DMS153 treated with DMSO at 0.1 percent for 48 hours (cell line): ENCODE results near the gene NF1.
"Not testable (repeated sequence)": the region's sequence is repeated elsewhere in the genome, so short reads cannot be mapped to it uniquely, and the experiment has no call there.

Experiments used
- DNase-seq: peaks from one replicate; lab custom pipeline; 2025; ENCODE audit not compliant: unreplicated experiment; lab: John Stamatoyannopoulos, UW

The NF1 gene

DNA sequence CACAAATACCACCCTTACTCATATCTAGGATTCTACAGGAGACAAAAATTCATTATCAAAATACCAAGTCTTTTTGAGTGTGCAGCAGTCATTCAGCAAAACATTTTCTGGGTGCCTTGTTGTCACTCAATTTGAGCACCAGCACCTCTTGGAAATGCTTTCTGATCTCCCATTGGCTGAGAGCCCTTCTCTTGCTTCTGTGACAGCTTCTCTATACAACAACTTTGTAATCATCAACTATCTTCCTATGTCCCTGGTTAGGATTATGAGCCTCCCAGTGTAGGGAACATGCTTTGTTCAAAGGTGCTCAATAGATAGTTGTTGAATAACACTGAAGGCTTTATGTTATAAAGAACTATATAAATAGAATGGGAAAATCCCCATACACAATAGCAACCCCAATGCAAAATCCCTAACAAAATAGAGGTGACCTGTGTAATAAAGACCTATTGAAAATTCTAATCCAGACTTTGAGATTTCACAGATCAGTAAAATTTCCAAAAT, 286.4 kb downstream of the NF1 start:
- DNase-seq, result no peak

DNA sequence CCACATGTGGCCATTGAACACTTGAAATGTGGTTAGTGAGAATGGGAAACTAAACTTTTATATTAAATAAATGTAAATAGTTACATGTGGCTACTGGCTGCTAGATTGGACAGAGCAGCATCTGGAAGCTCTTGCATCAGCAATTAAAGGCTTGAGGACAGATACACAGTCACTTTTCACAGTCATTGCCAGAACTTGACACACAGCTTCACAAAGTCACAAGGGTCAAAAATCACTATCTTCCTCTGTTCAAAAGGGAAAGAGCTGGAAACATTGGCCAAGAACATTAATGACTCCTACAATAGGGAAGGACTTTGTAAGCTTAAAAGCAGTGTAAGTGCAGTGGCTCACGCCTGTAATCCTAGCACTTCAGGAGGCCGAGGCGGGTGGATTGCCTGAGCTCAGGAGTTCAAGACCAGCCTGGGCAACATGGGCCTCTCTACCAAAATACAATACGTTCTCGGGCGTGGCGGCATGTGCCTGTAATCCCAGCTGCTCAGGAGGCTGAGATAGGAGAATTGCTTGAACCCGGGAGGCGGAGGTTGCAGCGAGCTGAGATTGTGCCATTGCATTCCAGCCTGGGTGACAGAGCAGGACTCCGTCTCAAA, 288.0 kb downstream of the NF1 start:
- DNase-seq, result not testable (repeated sequence)

DNA sequence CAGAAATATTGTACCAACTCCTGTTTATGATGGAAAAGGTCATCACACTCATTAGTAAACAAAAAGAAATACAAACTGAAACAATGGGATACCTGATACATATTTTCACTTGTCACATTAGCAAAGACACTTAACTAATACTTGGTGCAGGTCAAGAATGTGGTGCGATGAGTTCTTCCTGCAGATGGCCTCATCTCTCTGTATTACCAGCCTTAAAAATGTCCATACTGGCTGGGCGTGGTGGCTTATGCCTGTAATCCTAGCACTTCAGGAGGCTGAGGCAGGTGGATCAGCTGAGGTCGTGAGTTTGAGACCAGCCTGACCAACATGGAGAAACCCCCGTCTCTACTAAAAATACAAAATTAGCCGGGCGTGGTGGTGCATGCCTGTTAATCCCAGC, 288.7 kb downstream of the NF1 start:
- not testable (repeated sequence) for DNase-seq

DNA sequence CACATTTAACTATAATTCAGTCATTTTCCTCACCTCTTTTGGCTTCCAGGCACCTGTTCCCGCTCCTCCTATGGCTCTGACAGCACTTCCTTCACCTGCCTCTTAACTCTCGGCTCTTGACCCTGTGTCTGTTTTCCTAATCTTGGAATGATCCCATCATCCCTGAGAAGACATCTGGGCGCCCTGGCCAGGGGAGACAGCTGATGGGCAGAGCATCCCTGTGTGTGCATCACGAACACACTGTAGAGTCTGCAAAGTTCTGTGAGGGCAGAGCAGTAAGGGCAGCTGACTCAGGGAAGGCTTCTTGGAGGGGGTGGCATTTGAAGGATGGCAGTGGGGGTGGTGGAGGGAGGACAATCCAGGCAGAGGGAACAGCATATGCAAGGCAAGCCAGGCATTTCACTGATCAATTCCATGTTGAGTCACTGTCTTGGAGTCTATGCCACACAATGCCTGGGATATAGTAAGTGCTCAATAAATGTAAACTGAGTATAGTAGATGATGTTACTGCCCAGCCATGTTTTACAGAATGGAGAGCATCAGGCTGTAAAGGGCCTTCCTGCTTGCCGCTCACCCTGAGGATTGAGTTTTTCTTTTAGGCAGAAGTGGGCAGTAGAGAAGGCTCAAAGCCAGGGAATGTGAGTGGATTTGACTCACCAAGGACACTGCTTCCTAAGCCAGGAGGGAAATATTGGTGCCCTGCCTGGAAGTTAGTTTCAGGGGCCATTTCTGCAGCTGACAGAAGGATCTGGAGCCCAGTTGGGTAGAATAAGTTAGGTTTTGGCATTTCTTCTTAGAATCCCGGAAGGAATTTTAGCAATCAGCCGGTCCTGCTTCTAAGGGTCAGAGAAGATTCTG, 290.9 kb downstream of the NF1 start:
- DNase-seq, result no peak

DNA sequence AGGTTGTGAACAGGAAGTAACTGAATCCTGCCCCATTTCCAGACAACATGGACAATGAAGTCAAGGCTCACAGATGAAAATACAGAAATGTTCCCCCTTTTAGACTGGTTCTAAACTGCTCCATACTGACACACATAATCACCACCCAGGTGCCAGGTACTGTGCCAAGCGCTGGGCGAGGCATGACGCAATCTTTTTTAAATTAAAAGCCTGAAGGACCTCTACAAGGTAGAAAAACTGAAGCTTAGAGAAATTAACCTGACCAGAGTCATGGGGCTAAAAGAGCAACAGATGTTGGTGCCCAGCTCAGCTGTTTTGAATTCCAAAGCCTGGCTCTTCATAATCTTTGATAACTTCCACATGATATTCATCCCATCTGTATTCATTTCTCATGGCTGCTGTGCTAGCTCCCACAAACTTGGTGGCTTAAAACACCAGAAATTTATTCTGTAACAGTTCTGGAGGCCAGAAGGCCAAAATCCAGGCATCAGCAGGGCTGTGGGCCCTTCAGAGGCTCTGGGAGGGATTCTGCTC, 291.8 kb downstream of the NF1 start:
- DNase-seq, result no peak

DNA sequence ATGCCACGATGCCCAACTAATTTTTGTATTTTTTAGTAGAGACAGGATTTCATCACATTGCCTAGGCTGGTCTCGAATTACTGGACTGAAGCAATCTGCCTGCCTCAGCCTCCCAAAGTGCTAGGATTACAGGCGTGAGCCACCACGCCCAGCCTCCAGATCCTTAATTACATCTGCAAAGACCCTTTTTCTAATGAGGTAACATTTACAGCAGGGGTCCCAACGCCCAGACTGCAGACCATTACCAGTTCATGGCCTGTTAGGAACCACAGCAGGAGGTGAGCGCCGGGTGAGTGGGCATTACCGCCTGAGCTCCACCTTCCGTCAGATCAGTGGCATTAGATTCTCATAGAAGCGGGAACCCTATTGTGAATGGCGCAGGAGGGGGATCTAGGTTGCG, 292.7 kb downstream of the NF1 start:
- DNase-seq, result no peak

DNA sequence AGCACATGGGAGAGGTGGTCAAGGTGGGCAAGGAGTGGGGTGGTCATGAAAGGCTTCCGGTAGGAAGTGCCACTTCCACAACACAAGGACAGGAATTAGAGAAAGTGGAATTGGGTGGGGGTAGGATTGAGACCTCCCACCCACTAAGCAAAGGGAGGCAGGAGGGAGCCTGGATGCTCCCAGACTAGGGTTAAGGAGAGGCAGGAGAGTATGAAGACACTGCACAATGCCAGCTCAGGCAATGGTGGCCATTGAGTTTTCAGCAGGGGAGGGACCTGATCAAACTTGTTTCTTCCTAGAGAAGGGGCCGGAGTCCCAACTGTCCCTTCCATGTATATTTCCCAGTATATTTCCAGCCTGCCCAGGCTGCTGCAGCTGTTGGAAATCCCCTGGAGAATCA, 293.6 kb downstream of the NF1 start:
- no peak for DNase-seq

DNA sequence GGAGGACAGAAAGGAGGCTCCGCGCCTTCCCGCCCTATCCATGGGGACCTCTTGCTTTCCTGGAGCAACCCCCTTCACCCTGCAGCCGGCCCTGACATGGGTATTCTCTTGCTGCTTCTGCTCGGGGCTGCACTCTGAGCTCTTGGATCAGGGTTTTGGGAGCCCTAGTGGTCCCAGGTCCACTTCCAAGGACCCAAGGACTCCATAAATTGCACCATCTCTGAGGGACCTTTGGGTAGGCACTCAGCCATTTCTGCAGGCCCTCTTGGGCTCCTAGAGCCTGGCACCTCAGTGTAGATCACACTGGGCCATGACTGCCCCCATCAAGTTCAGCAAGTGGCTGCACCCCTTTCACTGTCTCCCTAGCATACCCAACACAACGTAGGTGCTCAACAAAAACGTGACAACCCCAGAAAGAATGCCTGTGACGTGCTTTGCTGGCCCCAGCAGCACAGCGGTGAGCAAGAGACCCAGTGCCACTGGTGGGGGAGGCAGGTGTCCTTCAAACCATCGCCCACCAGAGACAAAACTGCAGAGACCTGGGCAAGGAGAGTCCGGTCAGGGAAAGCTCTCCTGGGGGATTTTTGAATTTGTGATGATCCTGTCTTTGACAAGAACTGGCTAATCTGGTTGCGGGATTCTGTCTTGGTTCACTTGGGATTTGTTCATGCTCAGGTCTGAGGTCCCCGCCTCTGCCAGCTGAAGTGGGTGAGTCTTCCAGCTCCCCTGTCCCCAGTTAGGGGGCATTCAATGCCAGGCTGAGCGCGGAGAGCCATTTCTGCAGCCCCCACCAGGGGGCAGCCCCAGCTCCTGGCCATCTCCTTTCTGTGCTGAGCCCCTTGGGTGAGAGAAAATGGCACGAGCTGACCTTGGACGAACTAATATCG, 294.2 kb downstream of the NF1 start:
- DNase-seq, result no peak

DNA sequence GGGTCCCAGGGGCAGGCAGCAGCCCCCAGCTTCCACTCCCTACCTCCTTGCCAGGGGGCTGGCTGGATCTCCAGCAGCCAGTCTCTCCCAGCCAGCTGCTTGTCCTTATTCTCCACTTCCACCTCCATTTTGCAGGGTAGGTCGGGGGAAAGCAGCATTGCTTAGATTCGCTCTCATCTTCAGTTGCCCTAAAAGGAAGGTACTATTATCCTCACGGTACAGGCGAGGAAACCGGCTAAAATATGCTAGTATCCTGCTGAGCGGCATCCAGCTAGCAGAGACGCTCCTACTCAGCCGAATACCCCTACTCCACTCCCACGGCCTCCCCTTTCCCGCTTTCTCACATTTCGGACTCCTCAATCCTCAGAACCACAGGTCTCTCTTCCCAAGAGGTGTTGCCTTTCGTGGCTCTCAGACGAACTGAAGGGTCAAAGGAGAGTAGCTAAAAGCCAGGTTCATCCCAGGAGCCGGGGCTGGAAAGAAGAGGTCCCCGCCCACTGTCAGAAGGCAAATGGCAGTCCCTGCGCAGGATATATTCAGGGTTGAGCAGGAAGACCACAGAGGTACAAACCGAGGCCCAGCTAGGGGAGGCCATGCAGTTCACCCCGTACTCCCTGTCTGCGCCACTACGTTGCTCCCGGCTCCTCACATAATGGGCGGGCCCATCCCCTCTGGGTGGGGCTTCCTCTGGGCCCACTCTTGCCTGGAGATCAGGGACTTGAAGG, 295.0 kb downstream of the NF1 start:
- DNase-seq, result no peak

DNA sequence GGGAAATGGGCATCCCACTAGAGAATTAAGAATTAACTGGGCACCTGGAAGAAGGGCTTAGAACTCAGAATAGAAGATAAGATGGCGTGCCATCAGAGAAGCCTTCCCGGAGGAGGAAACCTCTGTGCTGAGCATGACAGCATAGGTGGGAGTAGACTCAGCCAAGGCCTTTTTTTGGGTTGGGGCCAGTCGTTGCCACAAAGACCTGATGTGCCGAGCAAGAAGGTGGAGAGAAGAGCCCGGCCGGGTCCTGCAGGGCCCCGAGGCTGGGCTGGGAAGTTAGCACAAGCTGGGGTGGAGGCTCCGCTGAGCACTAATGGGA, 295.6 kb downstream of the NF1 start:
- no peak for DNase-seq

DNA sequence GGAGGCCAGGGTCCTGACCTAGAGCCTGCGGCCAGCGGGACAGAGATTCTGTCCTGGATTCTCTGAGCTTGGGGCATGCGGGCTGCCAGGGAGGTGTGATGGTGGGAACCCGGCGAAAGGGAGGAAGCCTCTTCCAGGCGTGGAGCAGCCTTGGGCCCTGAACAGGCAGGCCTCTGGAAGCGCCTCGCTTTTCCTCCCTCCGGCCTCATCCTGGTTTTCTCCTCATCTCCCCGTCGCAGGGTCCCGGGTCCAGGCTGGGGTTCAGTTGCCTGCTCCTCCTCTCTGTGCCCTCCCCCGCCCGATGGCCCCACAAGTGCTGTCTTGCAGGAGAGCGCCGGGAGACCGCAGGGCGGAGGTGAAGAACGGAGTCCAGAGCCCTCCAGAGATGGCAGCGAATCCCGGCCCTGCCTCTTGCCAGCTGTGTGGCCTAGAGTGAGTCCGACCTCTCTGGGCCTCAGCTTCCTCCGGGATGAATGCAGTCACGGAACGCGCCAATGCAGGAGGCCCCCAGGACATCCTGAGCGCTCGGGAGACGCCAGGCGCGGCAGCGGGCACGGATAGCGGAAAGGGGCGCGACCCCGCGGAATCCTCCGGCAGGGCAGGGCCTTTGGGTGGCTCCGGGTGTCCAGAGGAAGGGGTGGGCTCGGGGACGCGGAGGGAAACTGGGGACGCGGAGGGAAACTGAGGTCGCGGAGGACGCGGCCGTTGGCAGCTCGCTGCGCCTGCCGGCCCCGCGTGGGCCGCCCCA, 296.1 kb downstream of the NF1 start:
- DNase-seq, result no peak

DNA sequence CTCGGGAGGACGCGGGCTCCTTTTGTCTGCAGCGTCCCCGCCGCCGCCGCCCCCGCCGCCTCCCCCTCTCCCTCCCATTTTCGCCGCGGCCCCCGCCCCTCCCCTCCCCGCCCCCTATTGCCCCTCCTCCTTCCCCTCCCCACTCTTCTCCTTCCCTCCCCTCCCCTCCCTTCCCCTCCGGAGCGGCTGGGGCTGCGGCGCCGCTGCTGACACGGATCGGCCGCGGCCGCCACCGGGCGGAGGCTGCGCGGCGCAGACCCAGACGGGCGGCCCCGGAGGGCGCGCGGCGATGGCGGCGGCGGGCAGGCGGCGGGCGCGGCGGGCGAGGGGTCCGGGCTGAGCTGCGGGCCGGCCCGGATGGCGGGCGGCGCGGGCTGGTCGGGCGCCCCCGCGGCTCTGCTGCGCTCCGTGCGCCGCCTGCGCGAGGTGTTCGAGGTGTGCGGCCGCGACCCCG, 296.7 kb downstream of the NF1 start, which contains the start of gene RAB11FIP4:
TSS of gene RAB11FIP4 (plus strand) at position 180 of the 454 bp plus-strand sequence. CDS start at position 358, 178 bp downstream.
- no peak for DNase-seq

DNA sequence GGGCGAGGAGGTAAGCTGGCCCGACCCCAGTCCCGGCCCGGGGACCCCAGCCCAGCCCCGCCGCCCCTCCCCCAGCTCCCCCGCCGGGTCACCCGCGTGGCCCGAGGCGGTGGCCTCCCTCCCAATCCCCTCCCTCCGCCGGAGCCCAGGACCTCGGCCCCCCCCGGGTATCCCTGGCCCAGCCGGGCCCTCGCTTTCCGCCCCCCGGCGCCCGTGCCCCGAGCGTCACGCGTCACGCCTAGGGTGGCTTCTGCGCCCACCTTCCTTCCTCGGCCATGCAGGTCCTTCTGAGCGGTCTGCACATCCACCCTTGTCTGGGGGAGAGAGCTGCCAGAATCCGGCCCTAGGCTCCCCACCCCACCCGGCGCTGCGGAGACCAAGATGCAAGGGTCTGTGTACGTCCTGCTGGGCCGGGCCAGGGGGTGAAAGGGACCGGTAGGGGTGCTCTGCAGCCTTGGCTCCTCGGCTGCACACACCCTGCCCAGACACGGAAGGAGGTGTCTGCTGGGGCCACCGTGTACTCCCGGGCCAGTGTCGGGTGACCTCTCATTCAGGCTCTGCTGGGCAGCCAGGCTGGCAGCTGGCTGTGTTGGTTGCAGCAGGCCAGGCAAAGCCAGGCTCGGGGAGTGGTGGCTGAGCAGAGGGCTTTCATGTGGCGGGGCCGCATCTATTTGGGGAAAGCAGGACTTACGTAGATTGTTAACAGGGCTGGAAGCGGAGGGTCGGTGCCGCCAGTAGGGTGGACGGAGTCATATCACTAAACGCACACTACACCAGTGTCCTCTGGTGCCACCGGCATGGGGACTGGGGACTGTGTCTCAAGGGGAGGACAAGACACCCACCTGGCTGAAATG, 297.5 kb downstream of the NF1 start:
- no peak for DNase-seq

DNA sequence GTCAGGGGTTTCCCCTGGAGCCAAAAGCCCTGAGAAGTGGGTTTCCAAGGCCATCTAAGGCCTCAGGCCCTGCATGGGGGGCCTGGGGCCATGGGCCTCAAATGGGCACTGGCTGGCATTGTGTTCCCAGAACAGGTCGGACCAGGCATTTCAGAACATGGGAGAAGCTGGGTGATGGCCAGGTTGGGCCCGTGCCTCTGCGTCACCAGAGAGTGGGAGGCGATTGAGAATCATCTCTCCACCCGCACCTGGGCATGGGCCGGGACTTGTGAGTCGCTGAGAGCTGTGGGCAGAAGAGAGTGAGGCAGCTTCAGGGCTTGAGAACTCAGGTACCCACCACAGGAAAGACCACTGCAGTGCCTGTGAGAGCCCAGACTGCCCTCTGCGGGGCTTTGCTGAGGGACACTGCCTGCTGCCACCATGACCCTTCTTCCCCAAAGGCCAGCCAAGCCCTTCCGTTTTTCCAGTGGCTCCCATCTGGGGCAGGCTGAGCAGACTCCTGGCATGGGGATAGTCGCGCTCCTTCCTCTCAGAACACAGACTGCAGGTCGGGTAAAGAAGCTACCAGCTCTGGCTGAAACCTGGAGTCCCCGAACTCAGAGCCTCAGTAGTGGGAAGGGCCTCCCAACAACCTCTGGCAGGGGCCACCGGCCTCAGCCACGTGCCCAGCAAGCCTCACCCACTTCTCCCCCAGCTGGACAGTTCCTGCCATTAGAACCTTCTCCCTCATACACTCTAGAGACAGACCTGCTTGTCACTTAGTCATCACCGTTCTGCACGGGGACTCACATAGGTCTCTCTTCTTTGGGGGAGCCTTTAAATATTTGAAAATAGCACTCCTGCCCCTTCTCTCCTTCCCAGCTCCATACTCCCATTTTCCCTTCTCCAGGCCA, 298.3 kb downstream of the NF1 start:
- DNase-seq, result no peak

DNA sequence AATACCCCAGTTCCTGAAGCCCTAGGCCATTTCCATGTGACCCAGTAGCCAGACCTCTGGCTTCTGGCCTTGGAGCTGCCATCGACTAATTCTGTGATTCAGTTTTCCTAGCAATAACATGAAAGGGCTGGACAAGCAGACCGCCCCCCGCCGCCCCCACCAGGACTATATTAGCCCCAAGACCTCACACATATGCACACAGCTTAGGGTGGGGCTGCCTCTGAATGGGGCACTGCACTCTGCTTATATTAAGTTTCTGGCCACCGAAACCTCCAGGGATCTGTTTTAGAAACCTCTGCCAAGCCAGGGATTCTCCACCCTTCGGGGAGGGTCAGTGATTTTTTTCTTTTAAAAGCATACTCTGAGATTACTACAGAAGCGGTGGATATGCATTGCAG, 299.0 kb downstream of the NF1 start:
- DNase-seq, result no peak

DNA sequence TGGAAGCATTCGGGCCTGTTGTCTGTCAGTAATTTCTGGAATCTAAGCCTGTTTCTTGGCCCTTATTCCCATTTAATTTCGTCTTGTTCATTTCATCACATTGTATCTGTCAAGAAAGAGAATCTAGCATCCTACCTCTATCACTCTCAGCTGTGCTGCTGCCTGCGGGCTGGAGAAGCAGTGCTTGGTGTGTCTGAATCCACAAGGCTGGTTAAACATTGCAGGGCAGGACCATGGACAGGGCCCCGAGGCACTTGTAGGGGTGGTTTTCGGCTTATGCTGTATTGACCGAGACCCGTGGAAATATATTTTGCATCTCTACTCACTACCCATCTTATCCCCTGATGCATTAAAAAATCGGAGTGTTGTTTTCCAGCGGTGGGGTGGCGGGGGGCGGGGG, 299.8 kb downstream of the NF1 start:
- no peak for DNase-seq

DNA sequence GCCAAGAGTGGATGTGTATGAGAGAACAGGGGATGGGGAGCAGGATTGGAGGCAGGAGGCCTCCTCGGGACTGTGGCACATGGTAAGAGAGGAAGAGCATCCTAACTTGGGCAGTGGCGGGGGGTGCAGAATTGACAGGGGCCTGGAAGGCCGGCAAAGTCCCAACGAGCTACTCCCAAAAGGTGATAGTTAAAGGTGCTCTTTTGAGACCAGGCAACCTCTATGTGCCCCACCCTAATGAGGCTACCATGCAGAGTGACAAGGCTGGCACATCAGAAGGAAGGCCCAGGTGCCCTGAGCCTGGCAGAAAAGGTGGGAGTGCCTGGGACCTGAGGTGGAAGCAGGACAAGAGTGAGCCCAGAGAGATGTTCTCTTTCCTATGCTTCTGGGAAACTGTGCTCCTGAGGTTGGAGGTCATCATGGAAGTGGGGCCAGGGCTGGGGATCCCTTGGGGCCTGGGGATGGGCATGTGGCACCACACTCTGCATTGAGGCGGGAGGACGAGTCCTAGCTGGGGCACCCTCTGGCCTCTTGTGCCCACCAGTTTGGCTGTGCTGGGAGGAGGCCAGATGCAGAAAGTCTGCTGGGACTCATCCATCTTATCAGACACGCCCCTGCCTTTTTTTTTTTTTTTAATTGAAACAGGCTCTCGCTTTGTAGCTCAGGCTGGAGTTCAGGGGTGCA, 302.6 kb downstream of the NF1 start:
- DNase-seq, result no peak
